CD4-positive, alpha-beta T cell treated with Interleukin-4 for 4 hours (primary cell): ENCODE measurements around the gene CDKN2B-AS1.

ENCODE experiments used
- DNase-seq: peaks from one replicate; pipeline ENCODE4 v3.0.0-alpha.2; 2020

CDKN2B-AS1 gene

DNA sequence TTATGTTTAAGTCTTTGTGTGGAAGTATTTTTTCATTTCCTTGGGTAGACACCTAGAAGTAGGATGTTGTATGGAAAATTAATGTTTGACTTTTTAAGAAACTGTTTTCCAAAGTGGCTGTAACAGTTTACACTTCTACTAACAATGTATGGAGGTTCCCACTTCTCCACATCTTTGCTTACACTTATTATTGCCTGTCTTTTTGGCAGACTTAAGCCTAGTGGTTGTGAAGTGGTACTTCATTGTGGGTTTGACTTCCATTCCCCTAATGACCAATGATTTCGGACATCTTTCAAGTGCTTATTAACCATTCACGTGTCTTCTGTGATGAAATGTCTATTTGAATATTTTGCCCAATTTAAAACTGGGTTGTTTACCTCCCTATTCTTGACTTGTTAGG lies 106.0 kb downstream of the CDKN2B-AS1 start:
- DNase-seq = no peak

DNA sequence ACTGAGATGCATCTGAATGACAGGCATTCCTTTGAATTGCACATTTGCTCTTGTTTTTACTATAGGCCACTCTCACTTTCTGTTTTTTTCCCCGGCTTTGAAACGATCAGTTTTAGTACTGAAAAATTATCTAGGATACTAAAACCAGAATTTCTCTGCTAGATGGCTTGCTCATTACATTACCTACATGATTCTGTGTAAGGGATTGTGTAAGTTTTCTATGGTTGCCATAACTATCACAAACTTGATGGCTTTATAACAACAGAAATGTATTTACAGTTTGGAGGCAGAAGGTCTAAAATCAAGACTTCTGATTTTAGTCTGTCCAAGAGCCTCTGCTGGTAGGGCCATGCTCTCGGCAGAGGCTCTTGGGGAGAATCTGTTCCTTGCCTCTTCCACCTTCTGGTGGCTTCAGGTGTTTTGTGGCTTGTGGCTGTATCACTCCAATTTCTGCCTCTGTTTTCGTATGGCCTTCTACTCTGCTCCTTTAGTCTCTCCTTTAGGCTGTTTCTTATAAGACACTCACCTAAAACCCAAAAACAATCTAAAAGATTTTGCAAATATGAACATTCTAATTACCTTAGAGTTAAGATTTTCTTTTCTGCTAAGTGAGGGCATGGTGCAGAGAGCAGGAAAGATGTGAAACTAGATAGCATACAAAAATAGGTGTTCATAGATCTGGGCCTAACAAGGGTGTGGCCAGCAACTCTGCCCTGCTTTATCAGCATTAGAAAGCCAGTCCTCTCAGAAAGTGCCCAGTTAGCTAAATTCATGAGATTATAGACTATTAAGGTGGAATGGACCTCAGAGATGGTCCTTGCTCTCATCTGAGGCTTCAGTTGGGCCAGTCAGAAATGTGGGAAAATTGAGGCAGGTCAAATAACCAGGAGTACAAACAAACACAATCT lies 107.8 kb downstream of the CDKN2B-AS1 start:
- DNase-seq = no peak

DNA sequence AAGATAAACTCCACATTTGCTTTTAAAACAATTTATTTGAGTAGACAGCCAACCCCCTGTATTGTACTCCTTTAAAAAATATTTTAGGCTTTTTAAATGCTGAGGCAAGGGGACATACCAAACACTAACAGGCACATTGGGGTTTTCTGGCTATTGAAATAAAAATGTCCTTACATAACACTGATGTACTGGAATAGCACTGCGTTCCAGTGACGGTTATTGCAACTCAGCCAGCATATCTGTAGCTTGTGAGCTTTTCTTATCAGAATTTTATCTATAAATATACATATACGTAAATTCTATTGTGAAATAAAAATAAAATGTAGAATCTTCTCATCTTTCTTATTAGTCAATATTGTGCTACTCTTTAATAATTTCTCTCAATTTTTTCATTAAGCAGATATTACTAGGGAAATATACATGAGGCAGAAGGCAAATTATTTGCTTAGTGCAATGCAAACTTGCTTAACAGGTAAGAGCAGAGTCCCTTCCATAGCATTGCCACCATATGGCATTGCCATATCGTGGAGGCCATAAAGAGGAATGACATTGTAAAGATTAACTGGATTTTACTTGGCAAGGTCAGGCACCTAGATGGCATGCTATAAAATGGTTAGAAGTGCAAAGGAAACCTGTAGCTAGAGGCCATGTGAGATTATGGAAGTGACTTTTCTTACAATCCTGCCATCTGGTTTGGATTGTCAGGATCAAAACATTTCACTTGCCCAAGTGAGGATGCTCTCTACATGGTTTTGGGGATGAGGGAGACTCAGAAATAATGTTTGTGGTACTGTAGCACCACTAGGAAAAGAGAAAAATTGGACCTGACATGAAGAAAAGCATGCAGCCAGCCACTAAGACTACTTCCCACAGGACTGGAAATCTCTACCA lies 109.3 kb downstream of the CDKN2B-AS1 start:
- no peak for DNase-seq

DNA sequence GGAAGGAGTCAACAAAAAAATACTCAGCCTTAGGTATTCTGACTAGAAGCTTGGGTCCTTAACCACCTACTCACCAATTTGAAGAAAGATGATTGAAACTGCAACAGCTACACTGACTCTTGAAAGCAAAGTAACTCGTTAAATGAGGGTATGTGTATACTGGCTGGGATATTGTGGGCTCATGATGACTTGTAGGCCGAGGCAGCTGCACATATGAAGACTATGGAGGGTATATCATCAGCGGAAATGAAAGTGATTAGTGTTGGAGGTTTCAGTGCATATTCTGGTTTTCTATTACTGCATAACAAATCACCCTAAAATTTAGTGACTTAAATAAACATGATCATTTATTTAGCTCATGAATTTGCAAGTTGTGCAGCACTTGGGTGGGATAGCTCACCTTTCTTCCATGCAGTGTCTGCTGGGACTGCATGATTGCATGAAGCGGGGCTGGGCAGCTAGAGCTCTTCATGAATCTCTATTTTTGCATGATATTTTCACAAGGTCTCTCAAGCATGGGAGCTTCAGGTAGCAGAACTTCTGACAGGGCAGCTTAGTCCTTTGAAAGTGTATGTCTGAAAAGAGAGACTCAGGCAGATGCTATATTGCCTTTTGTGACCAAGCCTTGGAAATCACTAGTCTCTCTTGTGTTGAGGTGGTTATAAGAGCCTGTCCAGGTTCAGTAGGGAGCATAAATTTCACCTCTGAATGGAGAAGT lies 110.6 kb downstream of the CDKN2B-AS1 start:
- no peak for DNase-seq

DNA sequence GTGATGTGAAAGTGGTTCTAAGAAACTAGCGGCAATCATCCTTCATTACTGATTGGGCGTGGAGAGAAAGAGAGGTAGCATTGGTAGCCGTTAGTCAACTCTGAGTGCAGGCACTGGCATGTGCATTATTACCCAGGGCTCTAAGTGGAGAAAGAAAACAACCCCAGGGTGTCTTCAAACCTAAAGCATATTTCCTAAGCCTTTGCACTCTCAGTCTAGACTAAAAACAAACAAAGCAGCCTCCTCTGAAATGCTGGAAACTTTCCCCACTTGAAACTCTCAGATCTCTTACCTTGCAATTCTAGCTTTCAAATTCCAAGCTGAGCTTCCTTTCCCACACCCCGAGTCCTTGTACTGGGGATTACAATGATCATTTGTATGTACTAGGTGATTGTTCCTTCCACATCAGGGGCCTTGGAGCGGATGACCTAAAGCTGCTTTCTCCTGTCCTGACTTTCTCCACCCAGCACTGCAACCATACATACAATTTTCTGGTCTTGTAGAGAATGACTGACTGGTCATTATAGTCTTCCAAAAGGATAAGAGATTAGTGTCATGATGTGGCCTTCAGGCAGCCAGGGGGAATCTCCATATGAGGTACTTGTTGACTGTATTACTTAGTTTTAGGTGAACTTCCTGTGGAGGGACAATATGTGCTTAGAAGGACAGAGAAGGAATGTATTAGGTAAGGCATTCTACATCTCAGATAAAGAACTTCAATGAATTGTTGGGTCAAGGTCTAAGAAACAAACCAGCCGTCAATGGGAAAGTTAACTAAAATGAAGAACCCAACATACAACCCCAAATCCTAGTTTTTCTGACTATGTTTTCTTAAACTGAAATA lies 112.8 kb downstream of the CDKN2B-AS1 start:
- no peak for DNase-seq

DNA sequence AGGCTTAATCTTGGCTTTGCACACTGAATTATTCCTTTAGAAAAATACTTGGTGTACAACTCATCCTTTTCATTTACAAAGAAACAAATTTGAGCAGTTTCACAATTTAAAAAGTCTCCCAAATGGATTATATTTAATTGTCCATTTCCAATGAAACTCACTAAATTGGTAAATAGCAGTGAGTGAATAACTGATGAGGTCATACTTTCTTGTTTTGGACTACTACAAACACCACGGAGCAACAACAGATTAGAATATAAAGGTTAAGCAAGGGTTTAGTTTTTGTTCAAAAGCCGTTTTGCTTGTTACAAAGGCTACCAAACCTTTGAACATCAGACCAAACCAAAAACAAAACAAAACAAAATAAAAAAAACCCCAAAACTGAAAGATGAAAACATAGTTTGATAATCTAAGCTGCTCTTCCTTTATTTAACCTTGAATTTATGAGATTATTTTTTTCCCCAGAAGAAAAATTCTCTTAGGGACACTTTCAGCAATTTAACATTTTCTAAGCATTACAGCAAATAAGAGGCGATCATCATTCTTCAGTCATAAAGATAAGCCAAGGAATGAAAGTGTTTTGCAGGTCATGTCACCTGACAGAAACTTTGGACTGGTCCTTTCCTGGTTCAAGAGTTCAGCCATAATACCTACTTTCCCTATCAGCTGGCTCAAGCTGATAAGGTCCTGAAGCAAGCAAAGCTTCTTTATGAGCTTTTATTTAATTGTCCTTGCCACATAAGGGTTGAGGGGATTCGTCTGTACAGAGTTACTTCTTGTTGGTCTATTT lies 114.2 kb downstream of the CDKN2B-AS1 start:
- DNase-seq = no peak

DNA sequence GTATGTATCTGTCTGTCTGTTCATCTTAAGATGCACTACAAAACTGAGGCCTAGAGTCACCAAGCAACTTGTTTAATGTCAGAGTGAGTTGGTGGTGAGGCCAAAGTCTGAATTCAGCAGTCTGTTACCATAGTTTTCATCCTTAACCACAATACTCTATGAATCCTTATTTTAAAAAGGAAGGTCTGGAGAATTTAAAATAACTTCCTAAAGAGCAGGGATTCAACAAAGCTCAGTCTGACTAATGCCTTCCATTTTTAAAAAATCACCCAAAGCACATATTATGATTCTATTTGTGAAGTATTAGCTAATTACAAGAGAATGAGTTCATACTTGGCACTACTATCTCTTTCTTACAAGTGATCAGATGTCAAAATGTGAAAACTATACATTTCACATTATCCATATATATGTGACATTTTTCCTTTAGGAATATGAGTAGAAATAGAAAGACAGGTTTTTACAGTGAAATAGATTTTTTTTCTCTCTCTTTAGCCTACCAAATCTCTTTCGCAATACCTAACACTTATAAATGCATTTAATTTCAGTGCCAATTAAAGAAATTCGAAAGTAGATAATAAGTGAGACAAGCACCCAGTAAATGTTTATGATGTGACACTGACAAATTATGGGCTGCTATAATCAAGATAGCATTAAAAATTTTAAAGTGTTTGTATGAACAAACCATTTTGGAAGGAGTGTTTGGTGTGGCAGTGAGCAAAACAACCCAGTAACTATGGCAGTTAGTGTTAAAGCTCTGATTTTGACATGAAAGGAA lies 116.8 kb downstream of the CDKN2B-AS1 start:
- DNase-seq = no peak

DNA sequence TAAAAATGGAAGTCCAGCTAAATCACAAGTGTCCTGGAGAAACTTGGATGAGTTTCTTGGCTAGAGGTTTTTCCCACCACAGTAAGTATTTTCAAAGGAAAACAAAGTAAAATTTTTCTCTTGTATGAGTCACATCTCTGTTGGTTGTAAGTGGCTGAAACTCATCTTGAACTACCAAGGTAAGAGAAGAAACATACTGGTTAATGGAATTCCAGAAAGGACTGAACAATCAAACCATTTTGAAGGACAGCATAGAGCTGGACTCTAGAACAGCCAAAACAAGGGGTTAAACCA lies 117.3 kb downstream of the CDKN2B-AS1 start:
- no peak for DNase-seq

DNA sequence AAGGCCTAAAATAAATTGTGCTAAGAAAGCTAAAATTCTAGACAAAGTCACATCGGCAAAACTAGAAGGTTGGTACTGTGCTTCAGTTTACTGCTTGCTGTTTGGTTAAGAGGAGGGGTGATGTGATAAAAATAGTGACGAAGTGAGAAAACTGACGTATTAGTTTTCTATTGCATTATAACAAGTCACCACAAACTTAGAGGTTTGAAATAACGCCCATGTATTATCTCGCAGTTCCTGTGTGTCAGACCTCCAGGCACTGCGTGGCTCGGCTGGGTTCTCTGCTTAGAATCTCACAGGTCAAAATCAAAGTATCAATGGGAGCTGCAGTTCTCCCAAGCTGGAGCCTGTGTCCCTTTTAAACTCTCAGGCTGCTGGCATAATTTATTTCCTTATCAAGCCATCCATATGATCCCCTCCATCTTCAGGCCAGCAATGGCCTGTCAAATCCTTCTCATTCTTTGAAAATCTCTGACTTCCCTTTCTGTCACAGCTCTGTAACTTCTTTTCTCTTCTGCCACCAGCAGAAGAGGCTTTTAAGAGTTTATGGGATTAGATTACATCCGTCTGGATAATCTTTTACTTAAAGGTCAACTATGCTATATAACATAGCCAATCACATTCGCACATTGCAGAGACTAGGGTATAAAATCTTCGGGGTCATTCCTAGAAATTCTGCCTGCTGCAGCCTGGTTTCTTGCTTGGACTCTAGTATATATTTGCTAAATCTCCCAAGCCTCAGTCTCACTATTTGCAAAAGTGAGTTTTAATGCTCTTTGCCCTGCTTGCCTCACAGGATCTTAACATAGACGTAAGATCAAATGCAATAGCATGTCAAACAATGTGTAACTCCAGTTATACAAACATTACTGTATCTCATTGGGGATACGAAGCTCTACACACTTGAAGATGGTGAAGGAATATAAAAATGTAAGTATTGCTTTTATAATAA lies 118.6 kb downstream of the CDKN2B-AS1 start:
- DNase-seq = no peak

DNA sequence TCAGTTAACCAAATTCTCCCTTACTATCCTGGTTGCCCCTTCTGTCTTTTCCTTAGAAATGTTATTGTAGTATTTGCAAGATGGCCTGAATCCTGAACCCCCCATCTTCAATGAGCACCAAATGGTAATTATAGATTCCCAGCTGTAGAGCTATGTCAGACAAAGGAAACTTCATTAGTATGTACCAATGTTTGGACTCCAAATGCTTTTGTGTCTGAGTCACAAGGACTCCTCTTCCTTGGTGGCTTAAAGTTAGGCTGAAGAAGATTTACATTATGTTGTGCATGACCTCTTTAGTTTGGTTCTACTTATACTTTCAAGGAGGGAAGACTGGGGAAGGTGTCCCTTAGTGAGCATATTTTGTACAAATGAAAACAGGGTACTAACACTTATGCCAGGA lies 120.4 kb downstream of the CDKN2B-AS1 start:
- no peak for DNase-seq

DNA sequence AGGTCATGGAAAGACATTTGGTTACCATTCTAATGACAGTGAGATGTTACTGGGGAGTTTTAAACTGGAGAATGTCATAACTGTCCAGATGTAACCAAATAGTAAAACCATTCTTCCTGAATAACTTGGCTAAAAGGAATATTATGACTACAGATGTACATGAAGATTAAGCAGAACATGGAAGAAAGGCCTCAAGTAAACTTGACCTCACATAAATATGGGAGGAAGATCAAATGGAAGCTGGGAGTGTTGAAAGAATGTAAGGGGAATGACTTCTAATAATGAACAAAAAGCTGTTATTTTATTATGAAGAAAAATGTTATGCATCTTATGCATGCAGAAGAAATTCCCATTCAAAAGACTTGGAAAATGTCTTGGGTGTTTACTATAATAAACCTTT lies 122.2 kb downstream of the CDKN2B-AS1 start:
- DNase-seq = no peak

DNA sequence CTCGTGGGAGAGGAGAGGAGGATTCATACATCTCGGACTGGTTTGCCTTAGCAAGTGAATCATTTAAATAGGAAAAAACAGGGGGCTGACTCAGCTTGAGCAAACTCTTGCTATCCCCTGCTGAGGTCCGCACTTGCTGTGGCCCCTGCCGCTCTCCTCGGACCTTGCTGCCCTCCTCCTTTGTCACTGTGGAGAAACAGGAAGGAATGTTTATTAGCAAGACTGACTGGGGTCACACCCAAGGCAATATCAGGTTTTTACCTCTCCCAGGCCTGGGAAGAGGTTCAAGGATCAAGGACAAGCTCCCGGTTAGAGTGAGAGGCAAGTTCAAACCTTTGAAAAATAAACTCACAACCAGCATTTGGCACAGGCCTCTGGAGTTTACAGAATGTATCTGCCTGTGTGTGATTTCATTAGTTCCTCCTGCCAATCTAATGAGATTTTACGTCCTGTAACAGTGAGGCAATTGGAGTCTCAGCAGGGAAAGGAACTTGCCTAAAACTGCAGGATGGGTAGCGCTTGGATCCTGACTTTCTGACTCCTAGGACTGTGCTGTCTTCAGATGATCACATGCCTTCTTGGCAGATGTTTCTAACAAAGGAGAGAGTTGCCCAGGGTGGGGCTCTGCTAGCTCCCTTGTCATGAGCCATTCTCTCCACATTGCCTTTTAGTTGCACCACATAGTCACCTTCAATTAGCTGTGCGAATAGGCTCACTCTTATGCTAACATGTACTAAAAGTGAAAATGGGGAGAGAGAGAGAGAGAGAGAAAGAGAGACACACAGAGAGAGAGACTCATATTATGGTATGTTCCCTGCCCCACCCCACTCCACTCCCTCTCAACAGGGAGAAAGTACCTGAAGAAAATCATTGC lies 123.2 kb downstream of the CDKN2B-AS1 start:
- DNase-seq = no peak

DNA sequence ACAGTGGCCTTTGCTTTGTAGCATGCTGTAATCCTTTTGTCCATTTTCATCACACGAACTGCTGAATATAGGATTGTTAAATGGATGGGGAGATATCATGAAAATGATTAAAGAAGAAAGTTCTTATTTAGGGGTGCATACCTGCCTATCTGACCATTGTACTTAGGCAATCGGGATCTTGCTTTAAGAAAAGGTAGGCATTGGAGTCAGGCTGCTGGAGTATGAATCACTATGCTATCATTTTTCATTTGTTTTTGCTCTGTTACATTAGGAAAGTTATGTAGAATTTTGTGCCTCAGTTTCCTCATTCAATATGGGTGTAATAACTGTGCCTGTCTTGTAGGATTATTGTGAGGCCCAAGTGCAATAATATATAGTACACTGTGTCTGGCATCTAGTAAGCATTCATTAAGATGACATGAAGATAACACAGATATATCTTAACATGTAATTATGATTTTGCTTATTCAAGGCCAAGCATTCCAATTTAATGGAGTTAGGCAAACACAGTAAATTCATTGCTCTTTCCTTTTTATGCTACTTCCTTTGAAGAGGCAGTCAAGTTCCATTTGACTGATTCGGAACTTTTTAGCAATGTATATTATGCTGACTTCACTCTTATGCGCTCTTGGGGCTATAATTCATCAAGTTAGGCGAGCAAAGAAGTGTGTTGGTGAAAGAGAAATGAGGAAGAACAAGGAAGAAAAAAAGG lies 124.4 kb downstream of the CDKN2B-AS1 start:
- no peak for DNase-seq

DNA sequence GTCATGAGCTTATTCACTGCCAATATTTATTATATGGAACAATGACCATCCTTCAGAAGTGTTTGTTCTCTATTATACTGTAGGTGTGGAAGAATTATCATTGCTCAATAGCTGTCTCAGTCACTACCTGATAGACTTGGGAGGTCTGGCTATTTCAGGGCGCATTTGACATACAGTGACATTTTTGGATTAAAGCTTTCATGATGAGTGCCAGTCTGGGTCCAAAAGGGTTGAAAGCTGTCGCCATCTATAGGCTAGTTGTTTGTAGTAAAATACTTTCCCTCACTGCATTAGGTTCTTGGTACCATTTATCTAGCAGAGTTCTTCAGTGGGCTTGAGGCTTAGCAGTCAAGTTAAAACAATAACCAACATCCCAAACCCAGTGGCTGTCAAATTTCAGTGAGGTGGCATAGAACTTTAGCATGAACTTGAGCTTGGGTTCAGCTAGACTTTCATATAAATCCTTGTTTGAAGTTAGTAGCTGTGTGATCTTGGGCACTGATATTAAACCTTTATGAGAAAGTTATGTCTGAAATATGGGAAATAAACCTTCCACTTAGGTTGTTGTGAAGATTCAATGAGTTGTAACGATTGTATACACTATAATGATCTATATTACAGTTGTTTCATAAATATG lies 125.0 kb downstream of the CDKN2B-AS1 start:
- peak; percentile 48 for DNase-seq

DNA sequence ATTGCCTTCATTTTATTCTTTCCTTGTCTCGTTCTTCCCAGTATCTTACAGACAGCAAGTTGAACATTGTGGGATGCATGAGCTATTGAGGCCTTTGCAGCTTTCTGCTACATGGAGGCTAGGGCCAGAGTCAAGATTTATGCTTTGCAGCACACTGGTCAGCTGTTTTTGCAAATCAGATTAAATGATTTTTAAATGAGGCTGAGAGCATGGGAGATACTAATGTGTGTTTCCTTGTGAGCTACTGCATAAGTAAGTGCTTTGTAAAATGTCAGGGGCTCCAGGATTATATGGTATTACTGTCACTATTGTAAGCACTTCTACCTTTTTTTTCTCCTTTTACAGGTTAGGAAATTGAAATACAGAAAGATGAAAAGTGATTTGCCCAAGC lies 125.6 kb downstream of the CDKN2B-AS1 start:
- no peak for DNase-seq

DNA sequence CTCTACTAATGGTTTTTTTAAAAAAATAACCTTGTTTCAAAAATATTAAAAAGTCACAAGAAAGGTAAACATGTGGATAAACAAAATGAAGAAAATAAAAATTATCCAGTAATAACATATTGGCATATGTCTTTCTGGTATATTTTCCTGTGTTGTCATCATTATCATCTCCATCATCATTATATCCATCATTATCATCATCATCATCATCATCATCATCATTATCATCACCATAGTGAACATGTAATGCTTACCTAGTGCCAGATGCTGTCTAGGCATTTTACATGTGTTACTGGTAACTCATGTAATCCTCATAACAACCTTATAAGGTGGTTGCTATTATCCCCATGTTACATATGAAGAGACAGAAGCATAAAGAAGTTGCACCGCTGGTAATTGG lies 126.0 kb downstream of the CDKN2B-AS1 start:
- DNase-seq = no peak

DNA sequence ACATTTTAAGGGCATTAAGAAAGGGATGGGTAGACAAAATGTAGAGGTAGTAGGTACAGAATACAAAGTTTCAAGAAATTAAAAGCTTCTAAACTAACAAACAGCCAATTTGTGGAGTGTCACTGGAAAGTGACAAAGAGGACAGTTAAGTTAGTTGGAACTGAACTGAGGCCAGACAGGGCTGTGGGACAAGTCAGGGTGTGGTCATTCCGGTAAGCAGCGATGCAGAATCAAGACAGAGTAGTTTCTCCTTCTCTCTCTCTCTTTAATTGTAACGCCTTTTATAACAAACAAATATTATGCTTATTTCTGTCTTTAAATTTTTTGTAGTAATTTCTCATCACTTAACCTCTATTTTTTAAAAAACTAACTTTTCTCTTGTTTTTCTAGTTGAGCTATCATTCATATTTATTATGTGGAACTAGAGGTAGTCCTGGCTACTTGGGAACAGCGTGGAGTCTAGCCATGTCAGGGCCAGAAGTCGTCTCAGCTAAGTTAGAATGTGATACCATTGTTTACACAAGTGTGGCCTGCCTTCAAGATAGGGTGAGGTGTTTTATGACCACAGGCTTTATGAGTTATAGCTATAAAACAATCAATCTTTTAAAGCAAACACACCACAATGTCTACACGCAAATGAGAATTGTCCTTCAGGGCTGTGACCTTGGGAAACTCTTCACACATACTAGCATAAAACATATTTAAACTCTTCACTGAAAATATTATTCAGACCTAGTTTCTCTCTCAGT lies 129.8 kb downstream of the CDKN2B-AS1 start:
- no peak for DNase-seq
